PFSK-1 (cell line): ENCODE data around the gene TP53INP2.

Experiments
- FOXP2 ChIP-seq: optimal IDR thresholded peaks from 2 replicates; pipeline ENCODE3; 2011; ENCODE audit warnings: borderline replicate concordance, control low read depth, inconsistent platforms; ENCODE audit not compliant: insufficient read depth; ENCODE audit errors: extremely low read length, extremely low read depth
- POLR2AphosphoS5 ChIP-seq: IDR thresholded peaks from 2 replicates; pipeline ENCODE4 v1.6.1; 2012; ENCODE audit warnings: low read depth, mild to moderate bottlenecking, control low read depth, low read length, moderate library complexity
- SIN3A ChIP-seq: IDR thresholded peaks from 2 replicates; pipeline ENCODE4 v1.6.1; 2012; ENCODE audit warnings: mild to moderate bottlenecking, low read length, moderate library complexity, borderline replicate concordance; ENCODE audit not compliant: insufficient read depth
- TAF1 ChIP-seq: IDR thresholded peaks from 2 replicates; pipeline ENCODE4 v1.6.1; 2012; ENCODE audit warnings: low read length, control low read depth, borderline replicate concordance; ENCODE audit not compliant: insufficient read depth
- TF ChIP-seq, protein P1 (sequence below), 2 experiments: IDR thresholded peaks; 2 replicates each; pipeline versions ENCODE4 v1.6.1 to v1.8.0; 2011 to 2012; ENCODE audit warnings: low read depth in 2 of 2, low read length in 2 of 2, control low read depth in 1 of 2, inconsistent platforms in 1 of 2, mild to moderate bottlenecking in 1 of 2, moderate library complexity in 1 of 2; ENCODE audit not compliant: insufficient read depth in 1 of 2

- no peak for TF ChIP-seq SIN3A
- TF ChIP-seq POLR2AphosphoS5 = no peak
- TF ChIP-seq, protein P1, sequence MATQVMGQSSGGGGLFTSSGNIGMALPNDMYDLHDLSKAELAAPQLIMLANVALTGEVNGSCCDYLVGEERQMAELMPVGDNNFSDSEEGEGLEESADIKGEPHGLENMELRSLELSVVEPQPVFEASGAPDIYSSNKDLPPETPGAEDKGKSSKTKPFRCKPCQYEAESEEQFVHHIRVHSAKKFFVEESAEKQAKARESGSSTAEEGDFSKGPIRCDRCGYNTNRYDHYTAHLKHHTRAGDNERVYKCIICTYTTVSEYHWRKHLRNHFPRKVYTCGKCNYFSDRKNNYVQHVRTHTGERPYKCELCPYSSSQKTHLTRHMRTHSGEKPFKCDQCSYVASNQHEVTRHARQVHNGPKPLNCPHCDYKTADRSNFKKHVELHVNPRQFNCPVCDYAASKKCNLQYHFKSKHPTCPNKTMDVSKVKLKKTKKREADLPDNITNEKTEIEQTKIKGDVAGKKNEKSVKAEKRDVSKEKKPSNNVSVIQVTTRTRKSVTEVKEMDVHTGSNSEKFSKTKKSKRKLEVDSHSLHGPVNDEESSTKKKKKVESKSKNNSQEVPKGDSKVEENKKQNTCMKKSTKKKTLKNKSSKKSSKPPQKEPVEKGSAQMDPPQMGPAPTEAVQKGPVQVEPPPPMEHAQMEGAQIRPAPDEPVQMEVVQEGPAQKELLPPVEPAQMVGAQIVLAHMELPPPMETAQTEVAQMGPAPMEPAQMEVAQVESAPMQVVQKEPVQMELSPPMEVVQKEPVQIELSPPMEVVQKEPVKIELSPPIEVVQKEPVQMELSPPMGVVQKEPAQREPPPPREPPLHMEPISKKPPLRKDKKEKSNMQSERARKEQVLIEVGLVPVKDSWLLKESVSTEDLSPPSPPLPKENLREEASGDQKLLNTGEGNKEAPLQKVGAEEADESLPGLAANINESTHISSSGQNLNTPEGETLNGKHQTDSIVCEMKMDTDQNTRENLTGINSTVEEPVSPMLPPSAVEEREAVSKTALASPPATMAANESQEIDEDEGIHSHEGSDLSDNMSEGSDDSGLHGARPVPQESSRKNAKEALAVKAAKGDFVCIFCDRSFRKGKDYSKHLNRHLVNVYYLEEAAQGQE (IDR thresholded peaks at IDR 0.05; ENCODE audit: insufficient read depth in 1 of 2, low read depth in 2 of 2, low read length in 2 of 2) = no peak
- no peak for TF ChIP-seq TAF1
- TF ChIP-seq FOXP2 = no peak
Measured at GRCh38 chr20:34713194-34713943, 9.2 kb downstream of the TP53INP2 start.
